Endothelial cell of umbilical vein (primary cell): ENCODE data around the gene ARMC8. TPM values are rescaled to one million over a fixed set of nuclear protein-coding genes. Genes with fewer than 3 reads are reported as not detected.

Experiments
- BruUV-seq: library from RNA; stranded (reverse); fragments of 400-500 nt; replicated peaks from 2 replicates; lab custom pipeline; 2021; lab: Mats Ljungman, UMichigan
- CTCF ChIA-PET: fragments of 300-600, 350-600 bp; sonication (Branson Sonifier 250); formaldehyde crosslinking; loops from one replicate; lab custom pipeline; 2021; ENCODE audit warnings: antibody characterized with exemption, inconsistent platforms; lab: Charles Lee
- POLR2A ChIA-PET: fragments of 300-600, 350-600 bp; sonication (Branson Sonifier 250); formaldehyde crosslinking; loops from one replicate; lab custom pipeline; 2021; ENCODE audit warnings: antibody characterized with exemption, inconsistent platforms; lab: Charles Lee
- DNase-seq: peaks from one replicate; pipeline ENCODE4 v3.0.0-alpha.2; 2011; ENCODE audit warnings: low read depth, low spot score
- FAIRE-seq: peaks from 2 replicates; lab custom pipeline; 2011; peaks lifted over from hg19 to GRCh38; lab: Jason Lieb, UNC
- H2AFZ ChIP-seq: 2 replicates; pipeline ENCODE4 v1.6.0; 2012; ENCODE audit warnings: low read depth, low read length, control low read depth, inconsistent platforms
- H3K27ac ChIP-seq: 2 replicates; pipeline ENCODE4 v1.5.1; 2011; ENCODE audit warnings: low read depth, mild to moderate bottlenecking, control low read depth, low read length, moderate library complexity; ENCODE audit not compliant: insufficient read depth
- H3K27me3 ChIP-seq, 2 experiments: 2 replicates each; pipeline versions ENCODE4 v1.6.0 to v1.6.1; 2011; ENCODE audit warnings: low read length in 2 of 2, mixed read lengths in 1 of 2; ENCODE audit not compliant: control insufficient read depth in 2 of 2, insufficient read depth in 2 of 2
- H3K36me3 ChIP-seq, 2 experiments: 2 replicates in 1 of 2; 3 replicates in 1 of 2; pipeline ENCODE4 v1.5.1; 2011; ENCODE audit warnings: low read length in 2 of 2, mild to moderate bottlenecking in 1 of 2, moderate library complexity in 1 of 2; ENCODE audit not compliant: control insufficient read depth in 2 of 2, insufficient read depth in 2 of 2; ENCODE audit errors: extremely low read depth in 1 of 2
- H3K4me1 ChIP-seq: 3 replicates; pipeline ENCODE4 v1.5.1; 2011; ENCODE audit warnings: mild to moderate bottlenecking, low read length; ENCODE audit not compliant: control insufficient read depth, insufficient read depth; ENCODE audit errors: extremely low read depth
- H3K4me2 ChIP-seq: 2 replicates; pipeline ENCODE4 v1.6.1; 2011; ENCODE audit warnings: low read length, control low read depth, mixed read lengths; ENCODE audit not compliant: insufficient read depth
- H3K4me3 ChIP-seq, 3 experiments: fragments of 200-600 bp in 1 of 3; sonication (generic), shearing (Covaris generic) in 1 of 3; replicated peaks in 1 of 3; 2 replicates each; pipeline ENCODE4 v1.5.1; 2011 to 2016; ENCODE audit warnings: control low read depth in 3 of 3, low read length in 3 of 3, mild to moderate bottlenecking in 2 of 3, inconsistent platforms in 1 of 3, low read depth in 1 of 3, moderate library complexity in 1 of 3; ENCODE audit not compliant: insufficient read depth in 1 of 3
- H3K79me2 ChIP-seq: 2 replicates; pipeline ENCODE4 v1.6.0; 2012; ENCODE audit warnings: low read length, inconsistent platforms; ENCODE audit not compliant: control insufficient read depth, insufficient read depth
- H3K9ac ChIP-seq: replicated peaks from 2 replicates; pipeline ENCODE3; 2011; ENCODE audit warnings: low read length, control low read depth; ENCODE audit not compliant: insufficient read depth; ENCODE audit errors: extremely low read depth
- H3K9me1 ChIP-seq: replicated peaks from 3 replicates; pipeline ENCODE4 v1.6.0; 2011; ENCODE audit warnings: mild to moderate bottlenecking, low read length; ENCODE audit not compliant: control insufficient read depth, insufficient read depth; ENCODE audit errors: extremely low read depth
- H3K9me3 ChIP-seq: replicated peaks from 2 replicates; pipeline ENCODE4 v1.5.1; 2012; ENCODE audit warnings: low read length, inconsistent platforms; ENCODE audit not compliant: control insufficient read depth, insufficient read depth
- H4K20me1 ChIP-seq: replicated peaks from 2 replicates; pipeline ENCODE3; 2011; ENCODE audit warnings: mild to moderate bottlenecking, low read length; ENCODE audit not compliant: control insufficient read depth, insufficient read depth; ENCODE audit errors: extremely low read depth
- EZH2 ChIP-seq: IDR thresholded peaks from 2 replicates; pipeline ENCODE4 v1.6.1; 2012; ENCODE audit warnings: borderline replicate concordance, low read depth, mild to moderate bottlenecking, moderate library complexity, low read length, inconsistent platforms; ENCODE audit not compliant: severe bottlenecking
- FOS ChIP-seq: IDR thresholded peaks from 2 replicates; pipeline ENCODE4 v1.6.1; 2011; ENCODE audit warnings: mild to moderate bottlenecking, low read length, moderate library complexity, borderline replicate concordance; ENCODE audit not compliant: insufficient read depth
- GATA2 ChIP-seq: IDR thresholded peaks from 2 replicates; pipeline ENCODE4 v1.7.0; 2011; ENCODE audit warnings: low read depth, mild to moderate bottlenecking, moderate library complexity, mixed read lengths, low read length; ENCODE audit not compliant: insufficient read length, insufficient read depth
- JUN ChIP-seq: IDR thresholded peaks from 2 replicates; pipeline ENCODE4 v1.6.1; 2011; ENCODE audit warnings: borderline replicate concordance, low read depth; ENCODE audit not compliant: insufficient read length, insufficient read depth
- MAX ChIP-seq: IDR thresholded peaks from 2 replicates; pipeline ENCODE4 v1.6.1; 2011; ENCODE audit not compliant: insufficient read depth, insufficient read length
- MYC ChIP-seq: IDR thresholded peaks from one replicate; pipeline ENCODE4 v1.6.1; 2011; ENCODE audit warnings: mild to moderate bottlenecking, low read depth, low read length
- POLR2A ChIP-seq: IDR thresholded peaks from 2 replicates; pipeline ENCODE4 v1.6.1; 2012; ENCODE audit warnings: low read depth, mild to moderate bottlenecking, control low read depth, low read length
- POLR2AphosphoS5 ChIP-seq: IDR thresholded peaks from 2 replicates; pipeline ENCODE4 v1.6.1; 2012; ENCODE audit warnings: low read depth, mild to moderate bottlenecking, control low read depth, low read length, moderate library complexity; ENCODE audit not compliant: insufficient read depth
- dilution Hi-C: fragments of 300-500 bp; cut with MboI; formaldehyde crosslinking; loops from one replicate; pipeline ENCODE4 v1.15.0; 2019; ENCODE audit warnings: low sequenced_read_pairs; ENCODE audit not compliant: extremely low pct_ligation_motif_present
- intact Hi-C: fragments of 100-400 bp; cut with micrococcal nuclease; formaldehyde crosslinking; loops from one replicate; pipeline ENCODE4 v1.10.0; 2022
- polyA plus RNA-seq, 4 experiments: library from polyadenylated mRNA; depleted of rRNA in 3 of 4; stranded (reverse) in 3 of 4; unstranded in 1 of 4; fragments of >200 nt; gene quantifications; 2 replicates each; pipeline versions ENCODE4 v1.2.1 to v1.2.3, GENCODE V29; 2011 to 2012; ENCODE audit warnings: missing spikeins in 1 of 4
- total RNA-seq: library from RNA; stranded (reverse); gene quantifications from 2 replicates; pipeline ENCODE4 v1.2.3, GENCODE V29; 2021
- TF ChIP-seq, protein P1 (sequence below), 2 donors: IDR thresholded peaks; 1 replicate in 1 of 2; 2 replicates in 1 of 2; pipeline ENCODE4 v1.5.1; 2011; ENCODE audit warnings: low read length in 2 of 2, mild to moderate bottlenecking in 2 of 2, moderate library complexity in 2 of 2, control low read depth in 1 of 2, inconsistent platforms in 1 of 2, low read depth in 1 of 2; ENCODE audit not compliant: insufficient read depth in 1 of 2; ENCODE audit errors: extremely low read depth in 1 of 2

The ARMC8 gene
- total and polyA plus RNA-seq, 2 donors (not counting 3 experiments of a cell fraction or from before 2014, with no cell fraction given) = 39.6 to 46.0 TPM

DNA sequence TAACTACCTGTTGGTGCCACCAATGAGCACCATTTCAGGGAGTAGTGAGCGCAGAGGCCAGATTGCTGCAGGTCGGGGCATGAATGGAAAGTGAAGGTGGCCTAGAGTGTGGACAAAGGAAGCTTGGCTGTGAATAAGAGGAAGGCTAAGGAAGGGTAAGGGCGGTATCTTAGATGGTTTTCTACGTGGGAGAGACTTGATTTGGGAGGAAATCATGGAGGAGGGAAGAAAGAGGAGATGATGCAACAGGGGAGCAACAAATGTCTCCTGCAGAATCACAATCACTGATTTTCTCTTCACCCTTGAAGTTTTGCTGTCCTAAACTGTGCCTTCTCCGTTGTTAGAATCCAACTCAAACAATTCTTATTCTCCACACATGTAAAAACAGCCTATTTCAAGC is 120.8 kb downstream of the ARMC8 start:
- dilution Hi-C loops (no loop called here), intact Hi-C loops (no loop called here)
- DNase-seq = no peak
- no peak for FAIRE-seq
- H3K4me2 ChIP-seq = no peak overlapping the region
- ChIA-PET POLR2A (no interaction called here), CTCF (no interaction called here)
- H3K27me3 ChIP-seq = peaks cover 0 to 11% of the 10 kb centered on the region in 2 experiments
- TF ChIP-seq POLR2A (no peak), EZH2 (no peak), GATA2 (no peak), MAX (no peak), MYC (no peak), JUN (no peak), FOS (no peak), POLR2AphosphoS5 (no peak)
- TF ChIP-seq, protein P1, sequence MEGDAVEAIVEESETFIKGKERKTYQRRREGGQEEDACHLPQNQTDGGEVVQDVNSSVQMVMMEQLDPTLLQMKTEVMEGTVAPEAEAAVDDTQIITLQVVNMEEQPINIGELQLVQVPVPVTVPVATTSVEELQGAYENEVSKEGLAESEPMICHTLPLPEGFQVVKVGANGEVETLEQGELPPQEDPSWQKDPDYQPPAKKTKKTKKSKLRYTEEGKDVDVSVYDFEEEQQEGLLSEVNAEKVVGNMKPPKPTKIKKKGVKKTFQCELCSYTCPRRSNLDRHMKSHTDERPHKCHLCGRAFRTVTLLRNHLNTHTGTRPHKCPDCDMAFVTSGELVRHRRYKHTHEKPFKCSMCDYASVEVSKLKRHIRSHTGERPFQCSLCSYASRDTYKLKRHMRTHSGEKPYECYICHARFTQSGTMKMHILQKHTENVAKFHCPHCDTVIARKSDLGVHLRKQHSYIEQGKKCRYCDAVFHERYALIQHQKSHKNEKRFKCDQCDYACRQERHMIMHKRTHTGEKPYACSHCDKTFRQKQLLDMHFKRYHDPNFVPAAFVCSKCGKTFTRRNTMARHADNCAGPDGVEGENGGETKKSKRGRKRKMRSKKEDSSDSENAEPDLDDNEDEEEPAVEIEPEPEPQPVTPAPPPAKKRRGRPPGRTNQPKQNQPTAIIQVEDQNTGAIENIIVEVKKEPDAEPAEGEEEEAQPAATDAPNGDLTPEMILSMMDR (IDR thresholded peaks at IDR 0.05; ENCODE audit: extremely low read depth in 1 of 2, insufficient read depth in 1 of 2, low read depth in 1 of 2, low read length in 2 of 2) = no peak
- no peak overlapping the region for H3K4me3 ChIP-seq
- no peaks in the 10 kb centered on the region for H3K9me3 ChIP-seq
- no peaks in the 10 kb centered on the region for H3K4me1 ChIP-seq
- no peaks in the 10 kb centered on the region for H3K36me3 ChIP-seq
- no peak overlapping the region for H3K9ac ChIP-seq
- BruUV-seq = no TSS peak
- H3K9me1 ChIP-seq = no peaks in the 10 kb centered on the region
- no peak overlapping the region for H3K27ac ChIP-seq
- H2AFZ ChIP-seq = no peak overlapping the region
- no peaks in the 10 kb centered on the region for H3K79me2 ChIP-seq
- no peaks in the 10 kb centered on the region for H4K20me1 ChIP-seq
